ENCODE data around the gene USF3.
"Not testable (repeated sequence)": the region's sequence is repeated elsewhere in the genome, so short reads cannot be mapped to it uniquely, and the experiment has no call there.

USF3 gene

GRCh38 chr3:113638910-113639309, 57.5 kb downstream of the USF3 start:
- H3K27me3 ChIP-seq = no peaks in the 10 kb centered on the region
- H3K36me3 ChIP-seq = no peaks in the 10 kb centered on the region
- no peaks in the 10 kb centered on the region for H3K4me1 ChIP-seq
- DNase-seq = no peak
- TF ChIP-seq CTCF (IDR thresholded peaks at IDR 0.05; ENCODE audit: low read depth, low read length) = no peak
- H3K9me3 ChIP-seq = no peaks in the 10 kb centered on the region
- no peak overlapping the region for H3K4me3 ChIP-seq (ENCODE audit: low read depth, low read length)

GRCh38 chr3:113637756-113638155, 58.7 kb downstream of the USF3 start:
- TF ChIP-seq CTCF (IDR thresholded peaks at IDR 0.05; ENCODE audit: low read depth, low read length) = no peak
- Histone ChIP-seq H3K27me3 (no peaks in the 10 kb centered on the region), H3K36me3 (no peaks in the 10 kb centered on the region), H3K4me3 (ENCODE audit: low read depth, low read length) (no peak overlapping the region), H3K4me1 (no peaks in the 10 kb centered on the region), H3K9me3 (no peaks in the 10 kb centered on the region)
- DNase-seq = no peak

- H3K4me1 ChIP-seq; DNase-seq; H3K27me3 ChIP-seq; H3K9me3 ChIP-seq; H3K36me3 ChIP-seq; H3K4me3 ChIP-seq (ENCODE audit: low read depth, low read length): not testable (repeated sequence)
Measured at GRCh38 chr3:113636034-113636433, 60.4 kb downstream of the USF3 start.

GRCh38 chr3:113634782-113635474, 61.5 kb downstream of the USF3 start:
- Histone ChIP-seq H3K9me3 (no peaks in the 10 kb centered on the region), H3K4me3 (ENCODE audit: low read depth, low read length) (no peak overlapping the region), H3K36me3 (no peaks in the 10 kb centered on the region), H3K4me1 (no peaks in the 10 kb centered on the region), H3K27me3 (no peaks in the 10 kb centered on the region)
- TF ChIP-seq CTCF (IDR thresholded peaks at IDR 0.05; ENCODE audit: low read depth, low read length) = no peak
- DNase-seq = no peak

- H3K36me3 ChIP-seq = no peaks in the 10 kb centered on the region
- H3K4me3 ChIP-seq (ENCODE audit: low read depth, low read length) = no peak overlapping the region
- DNase-seq = no peak
- no peak for TF ChIP-seq CTCF (IDR thresholded peaks at IDR 0.05; ENCODE audit: low read depth, low read length)
- H3K4me1 ChIP-seq = no peaks in the 10 kb centered on the region
- no peaks in the 10 kb centered on the region for H3K9me3 ChIP-seq
- no peaks in the 10 kb centered on the region for H3K27me3 ChIP-seq
Measured at GRCh38 chr3:113631573-113631972, 64.9 kb downstream of the USF3 start.

GRCh38 chr3:113630956-113631542, 65.4 kb downstream of the USF3 start:
- Histone ChIP-seq H3K4me3 (ENCODE audit: low read depth, low read length) (no peak overlapping the region), H3K4me1 (no peaks in the 10 kb centered on the region), H3K36me3 (no peaks in the 10 kb centered on the region), H3K9me3 (no peaks in the 10 kb centered on the region), H3K27me3 (peaks cover 4% of the 10 kb centered on the region)
- no peak for DNase-seq
- no peak for TF ChIP-seq CTCF (IDR thresholded peaks at IDR 0.05; ENCODE audit: low read depth, low read length)

All from BE2C (cell line).